Neutrophil (primary cell): ENCODE results near the gene DPEP3.
"Not testable (repeated sequence)": the region's sequence is repeated elsewhere in the genome, so short reads cannot be mapped to it uniquely, and the experiment has no call there.

Experiments used
- H3K27ac ChIP-seq: fragments of 200-600 bp; sonication (generic); 2 replicates; pipeline ENCODE4 v1.5.1; 2016; ENCODE audit warnings: mild to moderate bottlenecking, moderate library complexity
- H3K27me3 ChIP-seq: fragments of 200-600 bp; sonication (generic); 2 replicates; pipeline ENCODE4 v1.6.0; 2016; ENCODE audit warnings: mild to moderate bottlenecking
- H3K36me3 ChIP-seq: fragments of 200-600 bp; sonication (generic); 2 replicates; pipeline ENCODE4 v1.5.1; 2017
- H3K4me1 ChIP-seq, 2 experiments: fragments of 200-600 bp in 1 of 2; sonication (generic) in 1 of 2; 1 replicate in 1 of 2; 2 replicates in 1 of 2; pipeline versions ENCODE4 v1.5.1 to v1.6.1; 2013 to 2016; ENCODE audit warnings: low read depth in 1 of 2, low read length in 1 of 2, mild to moderate bottlenecking in 1 of 2, moderate library complexity in 1 of 2; ENCODE audit not compliant: control insufficient read depth in 1 of 2, insufficient read depth in 1 of 2
- H3K4me3 ChIP-seq, 2 experiments: fragments of 200-600 bp in 1 of 2; sonication (generic) in 1 of 2; 1 replicate in 1 of 2; 2 replicates in 1 of 2; pipeline ENCODE4 v1.5.1; 2013 to 2016; ENCODE audit warnings: low read depth in 1 of 2, low read length in 1 of 2, mild to moderate bottlenecking in 1 of 2, moderate library complexity in 1 of 2
- H3K9me3 ChIP-seq: fragments of 200-600 bp; sonication (generic); 2 replicates; pipeline ENCODE4 v1.5.1; 2016
- CTCF ChIP-seq: fragments of 200-600 bp; sonication (generic); IDR thresholded peaks from 2 replicates; pipeline ENCODE4 v1.5.1; 2016; ENCODE audit warnings: antibody characterized with exemption

Gene DPEP3

GRCh38 chr16:68005211-68005610, 24.9 kb upstream of the DPEP3 start:
- Histone ChIP-seq H3K4me3 (peak overlapping the region; percentile 35 to 38), H3K4me1 (peaks cover 93 to 96% of the 10 kb centered on the region in 2 experiments), H3K27me3 (no peaks in the 10 kb centered on the region), H3K27ac (peak overlapping the region; percentile 100), H3K9me3 (no peaks in the 10 kb centered on the region), H3K36me3 (no peaks in the 10 kb centered on the region)
- no peak for TF ChIP-seq CTCF

GRCh38 chr16:68003031-68003430, 22.7 kb upstream of the DPEP3 start:
- no peaks in the 10 kb centered on the region for H3K9me3 ChIP-seq
- peak overlapping the region; percentile 100 for H3K27ac ChIP-seq
- TF ChIP-seq CTCF = no peak
- H3K4me3 ChIP-seq = no peak overlapping the region
- H3K36me3 ChIP-seq = no peaks in the 10 kb centered on the region
- peaks cover 90 to 94% of the 10 kb centered on the region in 2 experiments for H3K4me1 ChIP-seq
- no peaks in the 10 kb centered on the region for H3K27me3 ChIP-seq

GRCh38 chr16:68000450-68000849, 20.2 kb upstream of the DPEP3 start:
- H3K4me1 ChIP-seq = peaks cover 90% of the 10 kb centered on the region in 2 experiments
- TF ChIP-seq CTCF = no peak
- H3K36me3 ChIP-seq = peaks cover 18% of the 10 kb centered on the region
- H3K27me3 ChIP-seq = no peaks in the 10 kb centered on the region
- H3K4me3 ChIP-seq = peak overlapping the region; percentile 74 to 84
- peak overlapping the region; percentile 100 for H3K27ac ChIP-seq
- no peaks in the 10 kb centered on the region for H3K9me3 ChIP-seq

- Histone ChIP-seq H3K4me1 (peaks cover 90% of the 10 kb centered on the region in 2 experiments), H3K36me3 (peaks cover 22% of the 10 kb centered on the region), H3K9me3 (no peaks in the 10 kb centered on the region), H3K27me3 (no peaks in the 10 kb centered on the region), H3K4me3 (peak overlapping the region; percentile 74 to 84), H3K27ac (peak overlapping the region; percentile 100)
- TF ChIP-seq CTCF = no peak
Measured at GRCh38 chr16:67999985-68000384, 19.7 kb upstream of the DPEP3 start.

GRCh38 chr16:67998779-67999688, 18.7 kb upstream of the DPEP3 start, which contains the start of gene DPEP2:
Gene DPEP2 (minus strand): TSS chr16:67999484. CDS start chr16:67993212, 6,272 bp downstream.
- Histone ChIP-seq H3K4me3 (peak within 1 kb of the TSS; percentile 74 to 84), H3K27ac (peak within 1 kb of the TSS; percentile 100), H3K36me3 (peaks cover 25% of the 10 kb centered on the region), H3K4me1 (peaks cover 86 to 87% of the 10 kb centered on the region in 2 experiments)
- H3K27me3 ChIP-seq, H3K9me3 ChIP-seq: not testable (repeated sequence)
- TF ChIP-seq CTCF = peak; percentile 26

- Histone ChIP-seq H3K4me3 (peak overlapping the region; percentile 74 to 84), H3K4me1 (peaks cover 82 to 86% of the 10 kb centered on the region in 2 experiments), H3K36me3 (peaks cover 25% of the 10 kb centered on the region), H3K27ac (peak overlapping the region; percentile 100)
- H3K9me3 ChIP-seq, H3K27me3 ChIP-seq: not testable (repeated sequence)
Measured at GRCh38 chr16:67998231-67998778, 18.0 kb upstream of the DPEP3 start.
